Measurements from ENCODE around the gene RELL2. TPM values are rescaled to one million over a fixed set of nuclear protein-coding genes. Genes with fewer than 3 reads are reported as not detected.

Gene RELL2
- total RNA-seq, 2 donors from 2014 or later: 0.41 to 1.3 TPM

GRCh38 chr5:141674747-141675146 lies 38.0 kb downstream of the RELL2 start:
- no peaks in the 10 kb centered on the region for H3K27me3 ChIP-seq
- H3K4me3 ChIP-seq: no peak overlapping the region
- DNase-seq (ENCODE audit: low spot score): no peak
- no peak for TF ChIP-seq CTCF (IDR thresholded peaks at IDR 0.05)
- no peaks in the 10 kb centered on the region for H3K9me3 ChIP-seq
- H3K4me1 ChIP-seq: no peaks in the 10 kb centered on the region
- H3K36me3 ChIP-seq: peaks cover 9% of the 10 kb centered on the region
- H3K27ac ChIP-seq: no peak overlapping the region

- Histone ChIP-seq H3K36me3 (peaks cover 9% of the 10 kb centered on the region), H3K9me3 (no peaks in the 10 kb centered on the region), H3K27ac (no peak overlapping the region), H3K4me3 (no peak overlapping the region), H3K4me1 (peaks cover 0 to 5% of the 10 kb centered on the region in 2 donors), H3K27me3 (no peaks in the 10 kb centered on the region)
- no peak for TF ChIP-seq CTCF (IDR thresholded peaks at IDR 0.05)
- no peak for DNase-seq (ENCODE audit: low spot score)
Measured at GRCh38 chr5:141675672-141676071, 38.9 kb downstream of the RELL2 start.

GRCh38 chr5:141677415-141677814 lies 40.6 kb downstream of the RELL2 start:
- DNase-seq (ENCODE audit: low spot score): no peak
- Histone ChIP-seq H3K4me3 (no peak overlapping the region), H3K27me3 (no peaks in the 10 kb centered on the region), H3K27ac (no peak overlapping the region), H3K9me3 (no peaks in the 10 kb centered on the region), H3K4me1 (peaks cover 0 to 20% of the 10 kb centered on the region in 2 donors), H3K36me3 (peaks cover 5% of the 10 kb centered on the region)
- TF ChIP-seq CTCF (IDR thresholded peaks at IDR 0.05): no peak

GRCh38 chr5:141680178-141680577 lies 43.4 kb downstream of the RELL2 start:
- peaks cover 0 to 34% of the 10 kb centered on the region in 2 donors for H3K4me1 ChIP-seq
- DNase-seq (ENCODE audit: low spot score): no peak
- H3K27me3 ChIP-seq: no peaks in the 10 kb centered on the region
- H3K4me3 ChIP-seq: peak overlapping the region in 1 of 2 donors; percentile 60
- H3K36me3 ChIP-seq: peaks cover 4% of the 10 kb centered on the region
- no peaks in the 10 kb centered on the region for H3K9me3 ChIP-seq
- H3K27ac ChIP-seq: peak overlapping the region in 1 of 2 donors; percentile 17
- no peak for TF ChIP-seq CTCF (IDR thresholded peaks at IDR 0.05)

- no peaks in the 10 kb centered on the region for H3K27me3 ChIP-seq
- no peak for TF ChIP-seq CTCF (IDR thresholded peaks at IDR 0.05)
- peak; percentile 68 for DNase-seq (ENCODE audit: low spot score)
- H3K27ac ChIP-seq: peak overlapping the region; percentile 17 to 84
- peaks cover 4% of the 10 kb centered on the region for H3K36me3 ChIP-seq
- peak overlapping the region; percentile 44 to 60 for H3K4me3 ChIP-seq
- H3K4me1 ChIP-seq: peaks cover 0 to 34% of the 10 kb centered on the region in 2 donors
- H3K9me3 ChIP-seq: no peaks in the 10 kb centered on the region
Measured at GRCh38 chr5:141680751-141681201, 44.0 kb downstream of the RELL2 start.

- peaks cover 0 to 34% of the 10 kb centered on the region in 2 donors for H3K4me1 ChIP-seq
- no peaks in the 10 kb centered on the region for H3K27me3 ChIP-seq
- no peak for TF ChIP-seq CTCF (IDR thresholded peaks at IDR 0.05)
- H3K27ac ChIP-seq: peak overlapping the region; percentile 73 to 84
- H3K36me3 ChIP-seq: peaks cover 4% of the 10 kb centered on the region
- no peak for DNase-seq (ENCODE audit: low spot score)
- no peaks in the 10 kb centered on the region for H3K9me3 ChIP-seq
- peak overlapping the region; percentile 44 to 60 for H3K4me3 ChIP-seq
Measured at GRCh38 chr5:141681295-141681694, 44.5 kb downstream of the RELL2 start.
